Measurements from ENCODE around the gene GCSAM. TPM values are rescaled to one million over a fixed set of nuclear protein-coding genes. Genes with fewer than 3 reads are reported as not detected.

The GCSAM gene
- total RNA-seq, 1 donor from 2014 or later, result not detected

DNA sequence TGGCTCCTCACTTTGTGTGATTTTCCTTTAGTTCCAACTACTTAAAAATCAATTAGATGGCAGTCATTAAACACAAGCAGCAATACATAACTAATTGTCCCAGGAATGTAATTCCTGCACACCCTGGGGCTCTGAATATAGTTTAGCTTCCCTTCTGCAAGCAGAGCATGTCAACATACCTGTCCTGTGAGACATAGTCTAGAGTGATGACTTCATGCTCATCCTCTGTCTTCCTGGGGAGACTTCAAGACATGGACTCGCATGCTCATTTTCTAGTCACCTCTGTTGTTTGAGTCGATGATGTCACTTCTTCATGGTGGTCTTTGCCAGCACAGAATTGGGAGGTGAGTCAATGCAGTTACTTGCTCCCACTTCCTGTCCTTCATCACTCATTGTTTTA, 31.1 kb downstream of the GCSAM start:
- Mint-ChIP-seq H3K4me1 (ENCODE audit: low read depth) (peaks cover 5% of the 10 kb centered on the region), H3K27me3 (no peaks in the 10 kb centered on the region), H3K9me3 (ENCODE audit: low read depth) (no peaks in the 10 kb centered on the region), H3K27ac (no peak overlapping the region), H3K4me3 (ENCODE audit: low read depth) (no peak overlapping the region), H3K36me3 (ENCODE audit: insufficient read depth) (peaks cover 11% of the 10 kb centered on the region)
- no peak for TF ChIP-seq CTCF (IDR thresholded peaks at IDR 0.05; ENCODE audit: unreplicated experiment)
- no peak for DNase-seq (ENCODE audit: low spot score, unreplicated experiment)

GRCh38 chr3:112097378-112097777, 35.7 kb downstream of the GCSAM start:
- no peak overlapping the region for H3K4me3 Mint-ChIP-seq (ENCODE audit: low read depth)
- peaks cover 9% of the 10 kb centered on the region for H3K36me3 Mint-ChIP-seq (ENCODE audit: insufficient read depth)
- H3K27me3 Mint-ChIP-seq, result no peaks in the 10 kb centered on the region
- H3K4me1 Mint-ChIP-seq (ENCODE audit: low read depth), result peaks cover 16% of the 10 kb centered on the region
- DNase-seq (ENCODE audit: low spot score, unreplicated experiment), result no peak
- no peak for TF ChIP-seq CTCF (IDR thresholded peaks at IDR 0.05; ENCODE audit: unreplicated experiment)
- no peaks in the 10 kb centered on the region for H3K9me3 Mint-ChIP-seq (ENCODE audit: low read depth)
- H3K27ac Mint-ChIP-seq, result no peak overlapping the region

DNA sequence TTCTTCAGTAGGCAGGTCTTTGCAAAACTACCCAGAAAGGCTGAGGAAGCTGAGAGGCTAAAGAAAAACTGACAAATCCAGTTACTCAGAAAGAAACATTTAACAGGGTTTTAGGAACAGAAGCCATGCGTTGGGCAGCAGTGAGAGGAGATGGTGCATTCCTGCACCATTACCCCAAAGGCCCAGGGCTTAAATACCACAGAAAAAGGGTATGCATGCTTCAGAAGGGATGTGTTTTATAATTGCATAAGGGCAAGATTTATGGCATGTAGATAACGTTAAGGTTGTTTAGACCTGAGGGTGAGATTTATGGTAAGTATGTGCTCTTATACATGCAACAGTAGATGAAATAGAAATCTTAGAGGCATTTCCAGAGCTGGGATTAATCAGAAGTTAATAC, 36.9 kb downstream of the GCSAM start:
- Mint-ChIP-seq H3K4me1 (ENCODE audit: low read depth) (peaks cover 18% of the 10 kb centered on the region), H3K27me3 (no peaks in the 10 kb centered on the region), H3K9me3 (ENCODE audit: low read depth) (no peaks in the 10 kb centered on the region), H3K27ac (no peak overlapping the region), H3K4me3 (ENCODE audit: low read depth) (no peak overlapping the region), H3K36me3 (ENCODE audit: insufficient read depth) (peaks cover 10% of the 10 kb centered on the region)
- TF ChIP-seq CTCF (IDR thresholded peaks at IDR 0.05; ENCODE audit: unreplicated experiment), result no peak
- DNase-seq (ENCODE audit: low spot score, unreplicated experiment), result no peak

DNA sequence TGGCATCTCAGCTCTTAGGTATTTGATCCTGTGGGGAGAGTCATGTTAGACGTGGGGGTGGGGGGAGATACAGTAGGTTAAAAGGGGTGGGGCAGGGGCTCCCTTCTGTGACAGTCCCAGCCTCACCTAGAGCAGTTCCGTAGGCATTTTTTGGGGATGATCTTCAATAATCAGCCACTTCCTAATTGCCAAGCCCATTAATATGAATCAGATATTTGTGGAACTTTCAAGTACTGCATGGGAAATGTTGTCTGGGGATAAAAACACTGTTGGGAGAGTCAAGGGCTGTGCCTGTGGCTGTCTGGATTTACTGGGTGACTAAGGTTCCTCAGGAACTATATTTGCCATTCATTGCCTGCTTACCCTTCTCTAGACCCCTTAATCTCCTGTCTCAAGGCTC, 37.3 kb downstream of the GCSAM start:
- H3K4me3 Mint-ChIP-seq (ENCODE audit: low read depth), result no peak overlapping the region
- H3K4me1 Mint-ChIP-seq (ENCODE audit: low read depth), result peaks cover 22% of the 10 kb centered on the region
- no peak for DNase-seq (ENCODE audit: low spot score, unreplicated experiment)
- H3K9me3 Mint-ChIP-seq (ENCODE audit: low read depth), result no peaks in the 10 kb centered on the region
- no peaks in the 10 kb centered on the region for H3K27me3 Mint-ChIP-seq
- H3K36me3 Mint-ChIP-seq (ENCODE audit: insufficient read depth), result peaks cover 11% of the 10 kb centered on the region
- TF ChIP-seq CTCF (IDR thresholded peaks at IDR 0.05; ENCODE audit: unreplicated experiment), result no peak
- H3K27ac Mint-ChIP-seq, result no peak overlapping the region

GRCh38 chr3:112093180-112093522, 39.9 kb downstream of the GCSAM start:
- Mint-ChIP-seq H3K4me1 (ENCODE audit: low read depth) (peaks cover 42% of the 10 kb centered on the region), H3K9me3 (ENCODE audit: low read depth) (no peaks in the 10 kb centered on the region), H3K27ac (peak overlapping the region; percentile 68), H3K36me3 (ENCODE audit: insufficient read depth) (peaks cover 7% of the 10 kb centered on the region), H3K4me3 (ENCODE audit: low read depth) (no peak overlapping the region), H3K27me3 (no peaks in the 10 kb centered on the region)
- DNase-seq (ENCODE audit: low spot score, unreplicated experiment), result no peak
- no peak for TF ChIP-seq CTCF (IDR thresholded peaks at IDR 0.05; ENCODE audit: unreplicated experiment)
